Measurements from ENCODE around the gene EPO.
A peak's percentile ranks its signal among the peaks of the same experiment; 100 is the strongest.
"Not testable (repeated sequence)": the region's sequence is repeated elsewhere in the genome, so short reads cannot be mapped to it uniquely, and the experiment has no call there.

EPO gene

GRCh38 chr7:100694098-100694745, 26.0 kb upstream of the EPO start, which contains the start of gene GIGYF1:
Gene GIGYF1, minus strand, starts transcription at chr7:100694250. Its CDS starts 6,012 bp downstream, at chr7:100688238.
- no peak for TF ChIP-seq CTCF (IDR thresholded peaks at IDR 0.05; ENCODE audit: borderline replicate concordance, insufficient read depth, low read depth, low read length)
- H3K4me3 ChIP-seq (ENCODE audit: low read depth, low read length): peak within 1 kb of the TSS; percentile 91

GRCh38 chr7:100696123-100696521, 24.1 kb upstream of the EPO start:
- no peak overlapping the region for H3K4me3 ChIP-seq (ENCODE audit: low read depth, low read length)
- no peak for TF ChIP-seq CTCF (IDR thresholded peaks at IDR 0.05; ENCODE audit: borderline replicate concordance, insufficient read depth, low read depth, low read length)

- no peak overlapping the region for H3K4me3 ChIP-seq (ENCODE audit: low read depth, low read length)
- TF ChIP-seq CTCF (IDR thresholded peaks at IDR 0.05; ENCODE audit: borderline replicate concordance, insufficient read depth, low read depth, low read length): no peak
Measured at GRCh38 chr7:100699018-100699417, 21.2 kb upstream of the EPO start.

- H3K4me3 ChIP-seq (ENCODE audit: low read depth, low read length): not testable (repeated sequence)
Measured at GRCh38 chr7:100701089-100701488, 19.2 kb upstream of the EPO start.

- H3K4me3 ChIP-seq (ENCODE audit: low read depth, low read length): peak overlapping the region; percentile 94
- TF ChIP-seq CTCF (IDR thresholded peaks at IDR 0.05; ENCODE audit: borderline replicate concordance, insufficient read depth, low read depth, low read length): peak; percentile 97
Measured at GRCh38 chr7:100705320-100705752, 14.9 kb upstream of the EPO start.

GRCh38 chr7:100705753-100706671, 14.3 kb upstream of the EPO start, which contains the start of gene POP7:
Gene POP7, plus strand, starts transcription at chr7:100706121. Its CDS starts 710 bp downstream, at chr7:100706831.
- TF ChIP-seq CTCF (IDR thresholded peaks at IDR 0.05; ENCODE audit: borderline replicate concordance, insufficient read depth, low read depth, low read length): no peak
- H3K4me3 ChIP-seq (ENCODE audit: low read depth, low read length): peak within 1 kb of the TSS; percentile 94

- H3K4me3 ChIP-seq (ENCODE audit: low read depth, low read length): peak overlapping the region; percentile 94
- TF ChIP-seq CTCF (IDR thresholded peaks at IDR 0.05; ENCODE audit: borderline replicate concordance, insufficient read depth, low read depth, low read length): no peak
Measured at GRCh38 chr7:100706672-100707311, 13.5 kb upstream of the EPO start.
